GM13977 (cell line): ENCODE measurements around the gene DRAM1.

ENCODE experiments used
- DNase-seq: peaks from one replicate; pipeline ENCODE4 v3.0.0; 2012; ENCODE audit warnings: low spot score
- in situ Hi-C: fragments of 300-500 bp; cut with MboI; formaldehyde crosslinking; loops from one replicate; pipeline ENCODE4 v1.12.0; 2022; ENCODE audit warnings: low sequenced_read_pairs, low pct_unique_long_range_greater_than_20kb, mixed read lengths, inconsistent platforms; ENCODE audit not compliant: unreplicated experiment
- TF ChIP-seq, protein P1 (sequence below): IDR thresholded peaks from 2 replicates; pipeline ENCODE4 v1.5.1; 2012; ENCODE audit warnings: mild to moderate bottlenecking, control low read depth; ENCODE audit not compliant: insufficient read depth; ENCODE audit errors: extremely low read depth, missing control alignments

The DRAM1 gene, protein sequence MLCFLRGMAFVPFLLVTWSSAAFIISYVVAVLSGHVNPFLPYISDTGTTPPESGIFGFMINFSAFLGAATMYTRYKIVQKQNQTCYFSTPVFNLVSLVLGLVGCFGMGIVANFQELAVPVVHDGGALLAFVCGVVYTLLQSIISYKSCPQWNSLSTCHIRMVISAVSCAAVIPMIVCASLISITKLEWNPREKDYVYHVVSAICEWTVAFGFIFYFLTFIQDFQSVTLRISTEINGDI

DNA sequence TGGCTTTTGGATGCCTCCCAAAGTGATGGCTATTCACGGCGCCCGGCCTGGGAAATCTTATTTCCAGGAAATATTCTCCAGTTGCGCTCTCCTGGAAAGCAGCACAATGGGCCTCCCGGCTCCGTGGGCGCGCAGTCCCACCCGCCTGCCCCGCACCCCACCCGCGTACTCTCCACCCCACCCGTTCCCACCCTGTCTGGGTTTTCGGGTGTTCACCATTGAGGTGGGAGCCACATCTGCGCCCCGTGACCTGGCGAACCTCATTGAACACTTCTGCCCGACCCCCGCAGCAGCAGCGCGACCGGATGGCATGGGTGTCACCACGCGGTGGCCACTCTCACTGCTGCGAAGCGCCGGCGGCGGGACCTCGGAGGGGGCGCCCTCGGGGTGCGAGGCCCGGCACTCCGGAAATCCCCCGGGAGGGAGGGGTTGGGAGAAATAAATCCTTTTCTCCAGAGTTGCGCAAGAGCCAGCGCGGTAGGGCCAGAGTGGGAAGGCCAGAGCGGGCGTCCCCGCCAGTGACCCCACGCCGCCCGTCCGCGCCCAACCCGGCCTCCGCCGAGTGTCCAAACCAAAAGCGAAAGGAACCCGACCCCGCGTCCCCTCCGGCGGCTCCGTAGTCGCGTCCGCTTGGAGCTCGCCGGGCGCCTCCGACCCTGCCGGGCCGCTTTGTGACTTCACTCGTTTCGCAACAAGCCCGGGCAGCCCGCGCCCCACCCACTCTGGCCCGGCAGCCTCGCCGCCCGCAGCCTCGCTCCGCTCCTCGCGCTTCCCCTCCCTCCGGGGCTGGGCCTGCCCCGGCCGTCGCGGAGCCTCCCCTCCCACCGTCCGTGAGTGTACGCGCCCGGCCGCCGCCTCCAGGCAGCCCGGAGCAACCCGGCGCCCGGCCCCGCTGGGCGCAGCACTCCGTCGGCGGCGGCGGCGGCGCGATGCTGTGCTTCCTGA is at the start of gene DRAM1:
Gene DRAM1 (plus strand): TSS at position 720 of the 945 bp plus-strand sequence. CDS start 210 bp downstream, at position 930.
- peak; percentile 92 for DNase-seq
- TF ChIP-seq, protein P1, sequence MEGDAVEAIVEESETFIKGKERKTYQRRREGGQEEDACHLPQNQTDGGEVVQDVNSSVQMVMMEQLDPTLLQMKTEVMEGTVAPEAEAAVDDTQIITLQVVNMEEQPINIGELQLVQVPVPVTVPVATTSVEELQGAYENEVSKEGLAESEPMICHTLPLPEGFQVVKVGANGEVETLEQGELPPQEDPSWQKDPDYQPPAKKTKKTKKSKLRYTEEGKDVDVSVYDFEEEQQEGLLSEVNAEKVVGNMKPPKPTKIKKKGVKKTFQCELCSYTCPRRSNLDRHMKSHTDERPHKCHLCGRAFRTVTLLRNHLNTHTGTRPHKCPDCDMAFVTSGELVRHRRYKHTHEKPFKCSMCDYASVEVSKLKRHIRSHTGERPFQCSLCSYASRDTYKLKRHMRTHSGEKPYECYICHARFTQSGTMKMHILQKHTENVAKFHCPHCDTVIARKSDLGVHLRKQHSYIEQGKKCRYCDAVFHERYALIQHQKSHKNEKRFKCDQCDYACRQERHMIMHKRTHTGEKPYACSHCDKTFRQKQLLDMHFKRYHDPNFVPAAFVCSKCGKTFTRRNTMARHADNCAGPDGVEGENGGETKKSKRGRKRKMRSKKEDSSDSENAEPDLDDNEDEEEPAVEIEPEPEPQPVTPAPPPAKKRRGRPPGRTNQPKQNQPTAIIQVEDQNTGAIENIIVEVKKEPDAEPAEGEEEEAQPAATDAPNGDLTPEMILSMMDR: peak; percentile 46
- in situ Hi-C loops: no loop called here

DNA sequence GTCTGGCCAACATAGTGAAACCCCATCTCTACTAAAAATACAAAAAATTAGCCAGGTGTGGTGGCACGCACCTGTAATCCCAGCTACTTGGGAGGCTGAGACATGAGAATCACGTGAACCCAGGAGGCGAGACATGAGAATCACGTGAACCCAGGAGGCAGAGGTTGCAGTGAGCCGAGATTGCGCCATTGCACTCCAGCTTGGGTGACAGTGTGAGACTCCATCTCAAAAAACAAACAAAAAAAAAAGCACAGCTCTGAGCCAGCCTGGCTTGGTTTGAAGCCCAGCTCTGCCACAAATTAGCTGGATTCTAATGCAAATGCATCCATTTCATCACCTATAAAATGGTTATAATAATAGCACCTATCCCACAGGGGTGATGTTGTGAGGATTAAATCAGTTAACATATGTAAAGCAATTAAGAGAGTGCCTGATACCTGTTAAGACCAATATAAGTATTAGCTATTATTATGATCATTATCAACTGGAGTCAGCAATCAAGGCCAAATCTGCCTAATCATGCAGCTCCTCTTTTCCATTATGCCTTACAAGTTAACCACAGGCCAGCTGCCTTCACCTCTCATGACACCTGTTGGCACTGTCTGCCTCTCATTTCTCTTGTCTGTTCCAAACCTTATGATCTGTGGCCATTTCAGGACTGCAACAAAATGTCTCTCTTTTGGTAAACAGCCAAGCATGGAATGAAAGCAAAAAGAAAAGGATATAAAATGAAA is 48.8 kb upstream of the DRAM1 start:
- DNase-seq: no peak
- in situ Hi-C loops: no loop called here
- TF ChIP-seq, protein P1: no peak

DNA sequence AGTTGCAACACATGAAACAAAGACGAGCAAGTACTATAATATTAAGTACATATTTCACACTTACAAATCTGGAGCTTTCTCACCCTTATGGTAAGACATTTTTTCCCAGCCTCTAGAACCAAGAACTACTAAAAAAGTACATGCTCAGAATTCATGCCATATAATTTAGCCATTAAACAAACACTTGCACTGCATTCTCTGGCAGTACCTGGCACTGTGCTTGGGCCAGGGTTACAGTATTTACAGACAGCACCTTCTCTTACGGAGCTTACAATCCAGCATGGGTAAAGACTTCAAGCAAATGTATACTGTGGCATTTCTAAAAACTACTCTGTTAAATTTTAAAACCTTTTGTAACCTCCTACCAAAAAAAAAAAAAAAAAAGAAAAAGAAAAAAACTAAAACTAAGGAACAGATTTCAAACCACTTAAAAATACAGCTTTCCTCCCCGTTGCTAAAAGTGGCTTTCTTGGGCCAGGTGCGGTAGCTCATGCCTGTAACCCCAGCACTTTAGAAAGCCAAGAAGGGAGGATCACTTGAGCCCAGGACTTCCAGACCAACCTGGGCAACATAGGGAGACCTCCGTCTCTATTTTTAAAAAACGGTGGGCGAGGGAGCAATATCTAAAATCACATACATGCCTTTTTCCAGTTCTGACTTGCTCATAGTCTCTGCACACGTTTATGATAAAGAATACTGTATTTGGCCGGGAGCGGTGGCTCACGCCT is 47.6 kb upstream of the DRAM1 start:
- in situ Hi-C loops: loop anchor here (5.0 to 10.0 kb wide), 2 partner anchors 48 to 415 kb away; no protein-coding TSS in a partner anchor
- no peak for DNase-seq
- TF ChIP-seq, protein P1: no peak

DNA sequence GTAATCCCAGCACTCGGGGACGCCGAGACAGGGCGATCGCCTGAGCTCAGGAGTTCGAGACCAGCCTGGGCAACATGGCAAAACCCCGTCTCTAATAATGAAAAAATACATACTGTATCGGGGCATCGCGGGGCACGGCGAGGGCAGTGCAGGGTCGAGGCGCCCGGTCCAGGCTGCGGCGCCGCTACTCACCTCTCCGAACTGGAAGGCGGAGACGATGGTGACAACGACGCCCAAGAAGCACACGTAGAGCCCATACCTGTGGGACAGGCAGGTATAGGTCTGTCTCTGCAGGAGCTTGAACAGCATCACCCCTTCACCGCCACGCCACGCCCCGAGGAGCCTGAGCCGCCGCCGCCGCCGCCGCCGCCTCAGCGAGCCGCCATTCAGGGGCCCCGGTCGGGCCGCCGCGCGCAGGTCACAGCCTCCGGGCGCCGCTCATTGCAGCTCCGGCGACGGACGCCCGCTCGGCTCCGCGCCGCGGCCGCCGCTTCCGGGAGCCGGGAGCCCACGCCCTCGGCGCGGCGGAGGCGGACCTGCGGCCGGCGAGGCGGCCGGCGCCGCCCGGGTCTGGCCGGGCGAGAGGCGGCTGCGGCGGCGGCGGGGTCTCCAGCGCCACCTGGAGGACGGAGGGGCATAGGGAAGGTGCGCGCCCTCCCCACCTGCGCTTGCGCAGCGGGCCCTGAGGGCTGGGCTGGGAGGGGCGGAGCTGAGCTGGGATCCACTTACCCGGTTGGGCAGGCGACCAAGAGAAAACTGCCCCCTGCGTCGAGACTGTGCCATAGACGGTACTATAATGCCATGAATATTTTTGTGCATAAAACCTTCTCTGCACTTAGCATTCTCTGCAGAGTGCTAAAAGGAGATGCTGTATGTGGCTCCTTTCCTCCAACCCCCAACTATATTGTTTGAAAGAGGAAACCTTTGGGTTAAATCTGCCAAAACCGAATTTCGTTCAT is 46.7 kb upstream of the DRAM1 start, which contains the start of gene GNPTAB:
Gene GNPTAB (minus strand): TSS at position 593 of the 959 bp plus-strand sequence. CDS start 284 bp downstream, at position 309.
- TF ChIP-seq, protein P1: peak; percentile 81
- in situ Hi-C loops: loop anchor here (5.0 to 10.0 kb wide), 2 partner anchors 48 to 416 kb away; no protein-coding TSS in a partner anchor
- DNase-seq: peak; percentile 95

DNA sequence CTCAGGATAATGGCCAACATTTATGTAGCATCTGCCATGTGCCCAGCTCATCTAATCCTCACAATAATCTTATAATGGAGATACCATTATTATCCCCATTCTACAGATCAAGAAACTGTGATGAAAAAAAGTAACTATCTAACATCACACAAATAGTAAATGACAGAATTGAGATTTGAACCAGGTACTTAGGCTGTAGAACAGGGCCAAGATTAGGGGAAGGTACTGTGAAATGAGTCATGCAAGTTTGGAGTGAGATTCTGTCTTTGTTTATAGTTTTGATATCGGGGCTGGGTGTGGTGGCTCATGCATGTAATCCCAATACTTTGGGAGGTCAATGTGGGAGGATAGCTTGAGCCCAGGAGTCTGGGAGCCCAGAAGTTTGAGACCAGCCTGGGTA is 45.4 kb upstream of the DRAM1 start:
- TF ChIP-seq, protein P1: no peak
- no peak for DNase-seq
- in situ Hi-C loops: loop anchor here (5.0 to 10.0 kb wide), 2 partner anchors 50 to 417 kb away; no protein-coding TSS in a partner anchor
